ENCODE measurements around the gene TCF7L2.

DNA sequence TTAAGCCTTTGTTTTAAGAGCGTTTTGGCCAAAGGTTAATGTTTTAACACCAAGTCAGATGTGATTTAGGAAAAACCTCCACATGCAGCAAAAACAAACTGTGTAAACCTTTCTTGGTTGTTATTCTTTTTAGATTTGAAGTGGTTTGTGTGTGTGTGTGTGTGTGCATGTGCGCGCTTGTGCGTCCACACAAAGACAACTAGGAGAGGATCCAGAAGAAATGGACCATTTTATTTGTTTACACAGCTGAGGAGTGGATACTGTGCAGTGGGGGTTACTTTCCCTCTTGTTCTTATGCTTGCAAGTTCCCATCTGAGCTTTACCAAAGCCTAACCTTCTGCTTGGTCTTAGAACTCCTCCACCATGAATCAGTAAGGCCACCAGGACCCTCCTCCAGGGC is 20.0 kb downstream of the TCF7L2 start:
- TF ChIP-seq POLR2A (IDR thresholded peaks at IDR 0.05; ENCODE audit: low read depth, low read length) (no peak), POLR2AphosphoS5 (IDR thresholded peaks at IDR 0.05; ENCODE audit: low read depth, low read length) (no peak)

Measured in GM12892 (cell line).